Activated CD8-positive, alpha-beta T cell treated with anti-CD3 and anti-CD28 coated beads for 36 hours (primary cell): ENCODE measurements around the gene ABCC8. TPM values are rescaled to one million over a fixed set of nuclear protein-coding genes. Genes with fewer than 3 reads are reported as not detected.

Experiments used
- ATAC-seq: fragments of 200-7000 bp; cut with Tn5 transposase; one replicate; pipeline ENCODE4 v1.10.0; 2021; ENCODE audit warnings: mild to moderate bottlenecking, moderate library complexity
- CTCF ChIA-PET: fragments of 350-600 bp; sonication (Branson Sonifier 250); formaldehyde crosslinking; loops from one replicate; lab custom pipeline; 2021; ENCODE audit warnings: antibody characterized with exemption; lab: Charles Lee
- POLR2A ChIA-PET: fragments of 350-600 bp; sonication (Branson Sonifier 250); formaldehyde crosslinking; loops from one replicate; lab custom pipeline; 2021; ENCODE audit warnings: antibody characterized with exemption; lab: Charles Lee
- DNase-seq: peaks from one replicate; pipeline ENCODE4 v3.0.0-alpha.2; 2020
- H3K27ac Mint-ChIP-seq: one replicate; pipeline ENCODE4 v1.8.0; 2021; ENCODE audit warnings: mild to moderate bottlenecking, mixed read lengths
- H3K27me3 Mint-ChIP-seq: one replicate; pipeline ENCODE4 v1.8.0; 2021; ENCODE audit warnings: mixed read lengths
- H3K36me3 Mint-ChIP-seq: one replicate; pipeline ENCODE4 v1.8.0; 2021; ENCODE audit warnings: low read depth, mixed read lengths
- H3K4me1 Mint-ChIP-seq: one replicate; pipeline ENCODE4 v1.8.0; 2021; ENCODE audit warnings: low read depth, mixed read lengths
- H3K4me3 Mint-ChIP-seq: one replicate; pipeline ENCODE4 v1.8.0; 2021; ENCODE audit warnings: mild to moderate bottlenecking, moderate library complexity, mixed read lengths
- H3K9me3 Mint-ChIP-seq: one replicate; pipeline ENCODE4 v1.8.0; 2021; ENCODE audit warnings: mixed read lengths
- intact Hi-C: fragments of 100-400 bp; cut with micrococcal nuclease; formaldehyde crosslinking; loops from one replicate; pipeline ENCODE4 v1.10.0; 2022
- total RNA-seq, 2 experiments: library from RNA; stranded (reverse); gene quantifications; one replicate each; pipeline ENCODE4 v1.2.3, GENCODE V29; 2021
- TF ChIP-seq, protein P1 (sequence below): fragments of 200-600 bp; IDR thresholded peaks from one replicate; pipeline ENCODE4 v1.8.0; 2022; ENCODE audit warnings: antibody characterized with exemption, mild to moderate bottlenecking

The ABCC8 gene
- total RNA-seq, 2 experiments from 2014 or later = not detected

GRCh38 chr11:17400048-17400775 lies 76.4 kb downstream of the ABCC8 start:
- DNase-seq (no peak), ATAC-seq (no peak)
- CTCF ChIA-PET = interaction anchor here (1.2 to 4.1 kb wide), 3 partner anchors 13 to 128 kb away, joined by 3 to 20 read pairs (median 3); no protein-coding TSS in a partner anchor
- no peak overlapping the region for H3K4me3 Mint-ChIP-seq
- H3K9me3 Mint-ChIP-seq = no peaks in the 10 kb centered on the region
- intact Hi-C loops = no loop called here
- H3K4me1 Mint-ChIP-seq = no peaks in the 10 kb centered on the region
- H3K27me3 Mint-ChIP-seq = no peaks in the 10 kb centered on the region
- POLR2A ChIA-PET = no interaction called here
- no peak overlapping the region for H3K27ac Mint-ChIP-seq
- no peaks in the 10 kb centered on the region for H3K36me3 Mint-ChIP-seq
- TF ChIP-seq, protein P1, sequence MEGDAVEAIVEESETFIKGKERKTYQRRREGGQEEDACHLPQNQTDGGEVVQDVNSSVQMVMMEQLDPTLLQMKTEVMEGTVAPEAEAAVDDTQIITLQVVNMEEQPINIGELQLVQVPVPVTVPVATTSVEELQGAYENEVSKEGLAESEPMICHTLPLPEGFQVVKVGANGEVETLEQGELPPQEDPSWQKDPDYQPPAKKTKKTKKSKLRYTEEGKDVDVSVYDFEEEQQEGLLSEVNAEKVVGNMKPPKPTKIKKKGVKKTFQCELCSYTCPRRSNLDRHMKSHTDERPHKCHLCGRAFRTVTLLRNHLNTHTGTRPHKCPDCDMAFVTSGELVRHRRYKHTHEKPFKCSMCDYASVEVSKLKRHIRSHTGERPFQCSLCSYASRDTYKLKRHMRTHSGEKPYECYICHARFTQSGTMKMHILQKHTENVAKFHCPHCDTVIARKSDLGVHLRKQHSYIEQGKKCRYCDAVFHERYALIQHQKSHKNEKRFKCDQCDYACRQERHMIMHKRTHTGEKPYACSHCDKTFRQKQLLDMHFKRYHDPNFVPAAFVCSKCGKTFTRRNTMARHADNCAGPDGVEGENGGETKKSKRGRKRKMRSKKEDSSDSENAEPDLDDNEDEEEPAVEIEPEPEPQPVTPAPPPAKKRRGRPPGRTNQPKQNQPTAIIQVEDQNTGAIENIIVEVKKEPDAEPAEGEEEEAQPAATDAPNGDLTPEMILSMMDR = no peak

DNA sequence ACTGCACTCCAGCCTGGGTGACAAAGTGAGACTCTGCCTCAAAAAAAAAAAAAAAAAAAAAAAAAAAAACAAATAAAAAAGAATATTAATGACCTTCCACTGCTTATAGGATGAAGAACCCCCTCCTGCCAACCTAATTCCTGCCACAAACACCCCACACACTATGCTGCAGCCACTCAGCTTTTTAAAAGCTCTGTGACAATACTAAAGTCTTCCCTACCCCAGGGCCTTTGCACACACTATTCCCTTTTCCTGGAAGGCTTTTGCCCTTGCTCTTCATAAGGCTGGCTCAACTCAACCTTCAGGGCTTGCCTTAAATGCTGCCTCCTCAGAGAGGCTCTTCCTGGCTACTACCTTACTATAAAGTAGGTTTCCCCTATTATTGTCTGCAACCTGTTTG lies 77.4 kb downstream of the ABCC8 start:
- H3K4me3 Mint-ChIP-seq = no peak overlapping the region
- DNase-seq = no peak
- intact Hi-C loops = no loop called here
- no peak overlapping the region for H3K27ac Mint-ChIP-seq
- no peaks in the 10 kb centered on the region for H3K4me1 Mint-ChIP-seq
- H3K9me3 Mint-ChIP-seq = no peaks in the 10 kb centered on the region
- ChIA-PET CTCF (interaction anchor here (4.1 kb wide), 1 partner anchor 15 kb away, joined by 20 read pairs; no protein-coding TSS in a partner anchor), POLR2A (no interaction called here)
- no peaks in the 10 kb centered on the region for H3K36me3 Mint-ChIP-seq
- TF ChIP-seq, protein P1 = no peak
- no peak for ATAC-seq
- no peaks in the 10 kb centered on the region for H3K27me3 Mint-ChIP-seq

DNA sequence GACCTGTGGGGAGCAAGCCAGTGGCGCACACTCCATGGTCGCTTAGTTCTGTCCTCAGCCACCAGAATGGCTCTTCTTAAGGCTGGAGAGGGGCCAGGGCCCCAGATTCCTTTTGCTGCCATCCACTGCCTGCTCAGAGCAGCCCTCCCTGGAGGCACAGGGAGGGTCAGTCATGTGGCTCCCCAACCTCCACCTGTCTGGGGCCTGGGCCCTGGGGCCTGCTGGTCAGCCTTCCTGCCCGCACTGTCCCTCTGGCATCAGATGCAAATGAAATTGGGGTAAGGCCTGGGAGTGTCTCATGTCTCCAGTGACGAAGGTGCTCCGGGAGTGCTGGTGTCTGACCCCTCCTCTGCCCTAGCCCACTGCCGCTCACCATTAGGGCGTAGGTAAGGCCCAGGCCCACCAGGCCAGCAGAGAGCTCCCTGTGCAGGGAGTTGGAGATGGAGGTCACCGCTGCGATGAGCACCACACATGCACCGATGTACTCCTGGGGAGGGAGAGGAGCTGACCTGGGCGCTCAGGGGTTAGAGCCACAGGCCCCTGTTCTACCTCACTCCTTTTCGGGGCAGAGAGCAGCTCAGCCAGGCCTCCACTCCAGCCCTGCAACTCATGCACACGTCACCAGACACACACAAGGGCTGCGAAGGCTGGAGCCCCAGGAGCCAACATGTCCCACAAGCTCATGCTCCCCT lies 79.2 kb downstream of the ABCC8 start:
- no peak overlapping the region for H3K4me3 Mint-ChIP-seq
- POLR2A ChIA-PET = interaction anchor here (0.8 kb wide), 1 partner anchor 109 kb away, joined by 3 read pairs; no protein-coding TSS in a partner anchor
- no peaks in the 10 kb centered on the region for H3K4me1 Mint-ChIP-seq
- no peaks in the 10 kb centered on the region for H3K27me3 Mint-ChIP-seq
- TF ChIP-seq, protein P1 = no peak
- H3K9me3 Mint-ChIP-seq = no peaks in the 10 kb centered on the region
- CTCF ChIA-PET = interaction anchor here (1.1 to 4.1 kb wide), 3 partner anchors 9 to 107 kb away, joined by 3 to 20 read pairs (median 4); partner anchors contain the start of gene KCNJ11
- intact Hi-C loops = no loop called here
- DNase-seq (no peak), ATAC-seq (no peak)
- H3K36me3 Mint-ChIP-seq = no peaks in the 10 kb centered on the region
- no peak overlapping the region for H3K27ac Mint-ChIP-seq

GRCh38 chr11:17396598-17397310 lies 79.9 kb downstream of the ABCC8 start:
- POLR2A ChIA-PET = interaction anchor here (0.8 kb wide), 1 partner anchor 109 kb away, joined by 3 read pairs; no protein-coding TSS in a partner anchor

More at GRCh38 chr11:17396598-17397310, 79.9 kb downstream of the ABCC8 start:
- Mint-ChIP-seq H3K9me3 (no peaks in the 10 kb centered on the region), H3K27ac (no peak overlapping the region), H3K4me1 (no peaks in the 10 kb centered on the region), H3K4me3 (no peak overlapping the region), H3K36me3 (no peaks in the 10 kb centered on the region), H3K27me3 (no peaks in the 10 kb centered on the region)
- ATAC-seq (no peak), DNase-seq (no peak)
- intact Hi-C loops = no loop called here
- CTCF ChIA-PET = interaction anchor here (1.7 to 4.1 kb wide), 2 partner anchors 12 to 107 kb away, joined by 4 to 20 read pairs; no protein-coding TSS in a partner anchor
- TF ChIP-seq, protein P1 = no peak
